PC-9 (cell line): ENCODE results near the gene VAV2.

Experiments
- CTCF ChIP-seq: fragments of 200-600 bp; sonication (generic); conservative IDR thresholded peaks from 2 replicates; pipeline ENCODE4 v1.6.1; 2017; ENCODE audit warnings: mixed run types, antibody characterized with exemption, mild to moderate bottlenecking, moderate library complexity
- EZH2 ChIP-seq: fragments of 200-600 bp; sonication (generic); IDR thresholded peaks from 2 replicates; pipeline ENCODE4 v1.8.0; 2017; ENCODE audit warnings: antibody characterized with exemption, low read depth

- TF ChIP-seq CTCF (no peak), EZH2 (no peak)
These were observed 39.7 kb upstream of the VAV2 start for GRCh38 chr9:134031783-134032182.
